Right lung (tissue), 5 donors: ENCODE data around the gene NAE1. TPM values are rescaled to one million over a fixed set of nuclear protein-coding genes. Genes with fewer than 3 reads are reported as not detected.
"Not testable (repeated sequence)": the region's sequence is repeated elsewhere in the genome, so short reads cannot be mapped to it uniquely, and the experiment has no call there.

Source experiments
- DNase-seq, 2 donors: peaks; one replicate each; pipeline ENCODE4 v3.0.0-alpha.2; 2013
- polyA plus RNA-seq, 5 donors: library from polyadenylated mRNA; unstranded; fragments of 120-200 nt; gene quantifications; one replicate each; pipeline versions ENCODE4 v1.2.1 to v1.2.3, GENCODE V29; 2013; ENCODE audit warnings: inconsistent platforms in 1 of 5, low replicate concordance in 1 of 5; ENCODE audit not compliant: insufficient read length in 5 of 5, insufficient read depth in 1 of 5

The NAE1 gene
- polyA plus RNA-seq, 5 donors, result 62.2 to 105 (median 90.3) TPM

GRCh38 chr16:66810391-66810790 is 20.4 kb downstream of the NAE1 start:
- DNase-seq, result no peak

- no peak for DNase-seq
These were observed 21.0 kb downstream of the NAE1 start for GRCh38 chr16:66809765-66810164.

- no peak for DNase-seq
These were observed 28.6 kb downstream of the NAE1 start for GRCh38 chr16:66802159-66802558.

DNA sequence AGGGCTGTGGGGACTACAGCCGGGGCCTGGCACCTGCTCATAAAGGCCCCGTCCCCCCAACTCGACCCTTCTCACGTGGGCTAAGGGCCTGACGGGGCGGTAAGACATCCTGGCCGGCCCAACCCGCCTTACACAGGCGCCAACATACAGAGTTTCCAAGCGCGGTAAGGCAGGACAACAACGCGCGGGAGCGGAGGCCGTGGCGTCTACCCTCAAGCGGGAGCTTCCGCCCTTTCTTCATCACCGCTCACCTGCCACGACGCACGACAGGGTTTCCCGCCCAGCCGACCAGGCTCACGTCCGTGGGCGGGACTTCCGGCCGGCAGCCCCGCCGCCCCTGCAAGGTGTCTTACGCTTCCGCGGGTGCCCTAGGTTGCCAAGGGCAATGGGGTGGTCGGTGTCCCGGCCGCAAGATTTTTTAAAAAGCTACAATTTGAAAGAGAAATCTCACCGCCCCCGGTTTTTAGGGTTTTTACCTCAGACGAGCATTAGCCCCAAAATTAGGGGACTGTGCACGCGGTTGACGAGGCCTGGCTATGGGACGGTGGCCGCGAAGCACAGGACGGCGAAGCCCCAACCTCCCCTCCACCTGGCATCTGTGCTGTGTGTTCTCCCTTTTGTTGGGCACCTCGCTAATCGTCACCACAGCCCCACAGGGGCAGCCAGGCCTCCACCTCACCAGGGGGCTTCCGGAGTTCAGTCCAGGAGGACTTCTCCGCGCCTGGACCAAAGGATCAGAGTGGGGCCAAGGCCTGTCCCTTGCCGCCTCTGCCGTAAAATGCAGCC is 29.3 kb downstream of the NAE1 start, which contains the start of gene TERB1:
Gene TERB1 (minus strand): TSS at position 265 of the 786 bp plus-strand sequence. CDS start 4,786 bp downstream, outside the sequence.
- DNase-seq, result no peak

- no peak for DNase-seq
These were observed 29.9 kb downstream of the NAE1 start for GRCh38 chr16:66800856-66801255.

- no peak for DNase-seq
These were observed 32.6 kb downstream of the NAE1 start for GRCh38 chr16:66798161-66798560.

DNA sequence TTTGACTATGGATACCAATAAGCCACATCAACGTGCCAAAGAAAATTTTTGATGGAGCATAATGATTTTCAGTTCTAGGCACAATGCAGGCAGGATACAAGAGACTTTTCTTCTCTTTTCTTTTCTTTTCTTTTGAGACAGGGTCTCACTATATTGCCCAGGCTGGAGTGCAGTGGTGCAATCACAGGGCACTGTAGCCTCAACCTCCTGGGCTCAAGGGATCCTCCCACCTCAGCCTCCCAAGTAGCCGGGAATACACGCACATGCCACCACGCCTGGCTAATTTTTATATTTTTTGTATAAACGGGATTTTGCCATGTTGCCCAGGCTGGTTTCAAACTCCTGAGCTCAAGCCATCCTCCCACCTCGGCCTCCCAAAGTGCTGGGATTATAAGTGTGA is 36.8 kb downstream of the NAE1 start:
- not testable (repeated sequence) for DNase-seq

- DNase-seq, result no peak
These were observed 40.5 kb downstream of the NAE1 start for GRCh38 chr16:66790130-66790733.

- no peak for DNase-seq
These were observed 43.3 kb downstream of the NAE1 start for GRCh38 chr16:66787427-66787826.

GRCh38 chr16:66786551-66786950 is 44.2 kb downstream of the NAE1 start:
- DNase-seq, result no peak

DNA sequence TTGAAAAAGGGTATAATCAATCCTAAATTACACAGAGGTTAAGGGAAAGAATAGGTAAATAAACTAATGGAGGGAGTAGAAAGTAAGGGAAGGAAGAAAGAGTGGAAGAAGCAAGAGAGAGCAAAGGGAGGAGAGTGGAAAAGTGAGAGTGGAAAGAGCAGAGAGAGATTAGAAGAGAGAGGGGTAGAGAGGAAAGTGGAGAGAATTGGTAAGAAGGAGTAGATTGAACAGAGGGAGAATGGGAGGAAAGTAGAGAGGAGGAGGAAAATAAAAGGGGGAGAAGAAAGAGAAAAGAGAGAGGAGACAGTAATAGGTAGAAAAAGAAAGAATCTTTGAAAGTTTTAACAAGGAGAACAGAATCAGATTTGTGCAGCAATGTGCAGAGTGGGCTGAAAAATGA is 54.3 kb downstream of the NAE1 start:
- DNase-seq, result no peak

DNA sequence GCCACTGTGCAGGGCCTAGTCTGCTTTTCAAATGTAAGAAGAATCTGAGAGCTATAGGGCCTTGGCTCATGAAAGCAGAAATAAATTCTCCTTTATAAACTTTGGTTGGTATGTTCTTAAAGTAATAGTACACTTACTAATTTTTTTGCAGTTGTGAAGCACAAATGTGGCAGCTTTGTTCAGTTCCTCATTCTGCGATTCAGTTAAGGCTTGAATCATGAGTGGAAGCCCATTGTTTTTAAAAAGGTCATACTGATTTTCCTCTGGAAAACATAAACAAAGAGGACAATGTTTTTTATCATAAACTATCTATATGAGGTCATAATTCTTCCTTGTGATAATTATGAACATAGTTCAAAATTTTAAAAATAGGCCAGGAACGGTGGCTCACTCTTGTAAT is 55.8 kb downstream of the NAE1 start:
- no peak for DNase-seq

- DNase-seq, result no peak
These were observed 72.7 kb downstream of the NAE1 start for GRCh38 chr16:66758086-66758485.

DNA sequence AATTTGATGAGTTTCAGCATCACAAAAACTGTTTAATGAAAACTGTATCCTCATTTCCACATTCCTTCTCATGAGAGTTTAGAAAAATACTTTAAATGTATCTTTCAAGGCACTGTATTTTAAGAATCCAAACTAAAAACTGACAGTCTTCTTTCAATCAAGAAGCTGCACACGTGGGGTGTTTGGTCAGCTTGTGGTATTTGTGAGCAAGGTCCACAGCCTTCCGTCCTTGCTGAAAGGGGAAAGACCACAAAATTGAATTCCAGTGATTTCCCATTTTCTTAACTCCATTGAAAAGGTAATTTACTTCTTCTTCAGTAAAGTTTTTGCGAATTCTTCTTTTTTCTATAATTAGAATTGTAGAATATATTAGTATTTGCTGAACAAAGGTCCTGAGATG is 76.0 kb downstream of the NAE1 start:
- no peak for DNase-seq

DNA sequence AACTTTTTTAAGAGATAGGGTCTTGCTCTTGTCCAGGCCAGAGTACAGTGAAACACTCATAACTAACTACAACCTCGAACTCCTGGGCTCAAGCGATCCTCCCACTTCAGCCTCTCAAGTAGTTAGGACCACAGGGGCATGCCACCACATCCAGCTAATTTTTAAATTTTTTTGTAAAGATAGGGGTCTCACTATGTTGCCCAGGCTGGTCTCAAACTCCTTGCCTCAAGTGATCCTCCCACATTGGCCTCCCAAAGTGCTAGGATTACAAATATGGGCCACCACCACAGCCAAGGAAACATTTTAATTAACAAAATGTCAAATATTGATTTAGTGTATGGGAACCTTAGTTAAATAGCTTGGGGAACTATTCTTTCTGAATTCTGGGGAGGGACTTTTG is 76.6 kb downstream of the NAE1 start:
- no peak for DNase-seq

- DNase-seq, result no peak
These were observed 77.8 kb downstream of the NAE1 start for GRCh38 chr16:66752958-66753357.

Other genes with a start within 250 kb of the NAE1 start
- gene CMTM3, start 226.3 kb downstream of the NAE1 start, polyA plus RNA-seq, result 100 to 1,000 TPM in 1 of 5 donors, 10 to 100 TPM in 4; 78.5 to 103 (median 86.1) TPM
- gene CMTM4, start 134.2 kb downstream of the NAE1 start, polyA plus RNA-seq, result 10 to 100 TPM; 21.1 to 36.4 (median 27.7) TPM
- gene DYNC1LI2, start 79.4 kb downstream of the NAE1 start, polyA plus RNA-seq, result 100 to 1,000 TPM; 114 to 161 (median 144) TPM
- under 1 TPM in 3 of 5 donors, not detected in 2; 0.05 to 0.23 (median 0.10) TPM for gene TERB1, start 29.4 kb downstream of the NAE1 start, polyA plus RNA-seq
- under 1 TPM in 1 of 5 donors, not detected in 4; 0.06 TPM for gene CA7, start 13.4 kb upstream of the NAE1 start, polyA plus RNA-seq
- 1 to 10 TPM; 5.8 to 9.3 (median 8.9) TPM for gene PDP2, start 49.5 kb upstream of the NAE1 start, polyA plus RNA-seq
- gene CDH16, start 87.9 kb upstream of the NAE1 start, polyA plus RNA-seq, result 10 to 100 TPM; 22.5 to 66.6 (median 37.7) TPM
- gene RRAD, start 94.6 kb upstream of the NAE1 start, polyA plus RNA-seq, result 10 to 100 TPM in 2 of 5 donors, 1 to 10 TPM in 3; 6.7 to 10.7 (median 9.6) TPM
- 10 to 100 TPM; 65.0 to 98.6 (median 80.7) TPM for gene CIAO2B, start 103.4 kb upstream of the NAE1 start, polyA plus RNA-seq
- gene CES2, start 104.5 kb upstream of the NAE1 start, polyA plus RNA-seq, result 10 to 100 TPM; 30.8 to 37.9 (median 36.0) TPM
- 1 to 10 TPM; 4.0 to 5.6 (median 4.2) TPM for gene CES3, start 130.3 kb upstream of the NAE1 start, polyA plus RNA-seq
- gene CES4A, start 157.6 kb upstream of the NAE1 start, polyA plus RNA-seq, result 10 to 100 TPM in 1 of 5 donors, 1 to 10 TPM in 4; 6.2 to 11.9 (median 7.3) TPM
- 10 to 100 TPM; 55.5 to 65.8 (median 61.0) TPM for gene CBFB, start 198.2 kb upstream of the NAE1 start, polyA plus RNA-seq